Peyer's patch (tissue), 4 donors: ENCODE measurements around the gene ELMO1.

Source experiments
- POLR2A ChIP-seq, 2 donors: fragments of 450-650 bp; IDR thresholded peaks; one replicate each; pipeline ENCODE4 v1.5.1; 2017; ENCODE audit warnings: antibody characterized with exemption in 2 of 2, mild to moderate bottlenecking in 2 of 2, moderate library complexity in 2 of 2
- TF ChIP-seq, protein P1 (sequence below), 6 experiments: fragments of 450-650 bp in 4 of 6; fragments of 200-600 bp in 2 of 6; sonication (generic) in 1 of 6; IDR thresholded peaks; one replicate each; pipeline ENCODE4 v1.5.1; 2017 to 2019; ENCODE audit warnings: antibody characterized with exemption in 6 of 6, mild to moderate bottlenecking in 3 of 6, moderate library complexity in 1 of 6

DNA sequence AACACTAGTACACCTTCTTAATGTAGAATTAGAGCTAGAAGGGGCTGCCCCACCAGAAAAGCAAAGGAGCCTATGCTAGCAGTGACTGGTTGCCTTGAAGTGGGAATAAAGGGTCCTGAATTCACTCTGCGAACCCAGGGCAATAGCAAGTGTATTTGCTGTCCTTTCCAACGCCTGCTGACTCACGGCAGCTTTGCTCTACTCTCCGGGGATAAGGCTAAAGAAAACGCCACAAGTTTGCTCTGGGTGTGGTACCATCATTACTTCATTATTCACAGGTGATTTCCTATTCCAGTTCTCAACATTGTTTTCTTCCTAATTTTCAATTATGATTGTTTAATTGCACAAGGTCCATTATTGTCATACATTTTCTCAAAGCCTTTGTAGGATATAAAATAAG is 503.8 kb downstream of the ELMO1 start:
- TF ChIP-seq, protein P1, sequence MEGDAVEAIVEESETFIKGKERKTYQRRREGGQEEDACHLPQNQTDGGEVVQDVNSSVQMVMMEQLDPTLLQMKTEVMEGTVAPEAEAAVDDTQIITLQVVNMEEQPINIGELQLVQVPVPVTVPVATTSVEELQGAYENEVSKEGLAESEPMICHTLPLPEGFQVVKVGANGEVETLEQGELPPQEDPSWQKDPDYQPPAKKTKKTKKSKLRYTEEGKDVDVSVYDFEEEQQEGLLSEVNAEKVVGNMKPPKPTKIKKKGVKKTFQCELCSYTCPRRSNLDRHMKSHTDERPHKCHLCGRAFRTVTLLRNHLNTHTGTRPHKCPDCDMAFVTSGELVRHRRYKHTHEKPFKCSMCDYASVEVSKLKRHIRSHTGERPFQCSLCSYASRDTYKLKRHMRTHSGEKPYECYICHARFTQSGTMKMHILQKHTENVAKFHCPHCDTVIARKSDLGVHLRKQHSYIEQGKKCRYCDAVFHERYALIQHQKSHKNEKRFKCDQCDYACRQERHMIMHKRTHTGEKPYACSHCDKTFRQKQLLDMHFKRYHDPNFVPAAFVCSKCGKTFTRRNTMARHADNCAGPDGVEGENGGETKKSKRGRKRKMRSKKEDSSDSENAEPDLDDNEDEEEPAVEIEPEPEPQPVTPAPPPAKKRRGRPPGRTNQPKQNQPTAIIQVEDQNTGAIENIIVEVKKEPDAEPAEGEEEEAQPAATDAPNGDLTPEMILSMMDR (IDR thresholded peaks at IDR 0.05), result no peak
- no peak for TF ChIP-seq POLR2A (IDR thresholded peaks at IDR 0.05)
